Measurements from ENCODE around the gene OBP2A. TPM values are rescaled to one million over a fixed set of nuclear protein-coding genes. Genes with fewer than 3 reads are reported as not detected.

Gene OBP2A
- total RNA-seq, 1 experiment from 2014 or later, result not detected

DNA sequence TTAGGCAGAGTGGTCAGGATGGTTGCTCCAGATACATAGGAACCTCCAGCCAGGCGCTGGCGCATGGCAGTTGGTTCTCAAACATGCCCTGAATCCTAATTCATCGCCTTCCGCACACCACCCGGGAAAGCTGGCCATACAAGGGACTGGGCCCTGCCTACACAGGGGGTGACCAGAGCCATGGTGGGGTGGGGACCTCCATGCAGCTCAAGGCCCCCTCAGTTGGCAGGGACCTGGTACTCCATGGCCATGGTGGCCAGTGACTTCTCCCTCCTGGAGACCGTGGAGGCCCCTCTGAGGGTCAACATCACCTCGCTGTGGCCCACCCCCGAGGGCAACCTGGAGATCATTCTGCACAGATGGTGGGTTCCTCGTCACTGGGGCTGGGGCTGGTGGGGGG is 42.4 kb downstream of the OBP2A start:
- H3K36me3 Mint-ChIP-seq, result no peaks in the 10 kb centered on the region
- no peak overlapping the region for H3K4me3 Mint-ChIP-seq
- ChIA-PET CTCF (interaction anchor here (1.1 kb wide), 1 partner anchor 16 kb away, joined by 5 read pairs; no protein-coding TSS in a partner anchor), POLR2A (no interaction called here)
- H3K27me3 Mint-ChIP-seq (ENCODE audit: low read depth), result no peaks in the 10 kb centered on the region
- DNase-seq (ENCODE audit: low spot score) (no peak), ATAC-seq (no peak)
- TF ChIP-seq, protein P1, sequence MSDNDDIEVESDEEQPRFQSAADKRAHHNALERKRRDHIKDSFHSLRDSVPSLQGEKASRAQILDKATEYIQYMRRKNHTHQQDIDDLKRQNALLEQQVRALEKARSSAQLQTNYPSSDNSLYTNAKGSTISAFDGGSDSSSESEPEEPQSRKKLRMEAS (CRISPR knock-in tag; IDR thresholded peaks at IDR 0.05), result no peak
- H3K9me3 Mint-ChIP-seq, result peaks cover 2% of the 10 kb centered on the region; the same call in 1 of the 2 replicates
- no peak overlapping the region for H3K27ac Mint-ChIP-seq
- no peaks in the 10 kb centered on the region for H3K4me1 Mint-ChIP-seq

DNA sequence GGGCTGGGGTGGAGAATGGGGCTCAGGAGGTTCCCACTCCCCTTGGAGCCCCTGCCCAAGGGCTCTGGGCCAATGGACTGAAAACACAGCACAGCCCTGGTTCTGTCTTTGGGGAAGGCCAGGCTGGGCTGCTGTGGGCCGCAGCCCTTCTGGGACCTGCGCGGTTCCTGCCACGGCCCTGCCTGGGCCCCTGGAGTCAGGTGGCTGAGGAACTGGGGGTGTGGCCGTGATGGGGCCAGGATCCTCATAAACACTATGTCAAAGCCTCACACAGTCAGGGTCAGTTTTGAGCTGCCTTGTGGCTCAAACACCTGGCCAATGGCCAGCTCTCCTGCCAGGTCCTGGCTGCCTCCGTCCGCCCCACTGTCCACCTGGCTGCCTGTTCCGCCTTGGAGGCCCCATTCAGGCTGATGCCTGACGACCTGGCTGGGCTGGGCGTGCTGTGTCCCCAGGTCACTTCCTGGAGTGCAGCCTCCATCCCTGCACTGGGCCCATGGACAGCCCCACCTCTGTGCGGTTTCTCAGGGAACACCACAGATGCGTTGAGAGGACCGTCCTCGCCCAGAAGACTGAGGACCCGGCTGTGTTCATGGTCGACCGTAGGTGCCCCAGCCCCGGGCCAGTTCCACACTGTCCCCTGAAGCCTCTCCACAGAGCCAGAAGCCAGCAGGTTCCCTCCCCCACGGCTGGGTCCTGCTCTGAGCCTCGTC is 43.1 kb downstream of the OBP2A start:
- no peak for ATAC-seq
- DNase-seq (ENCODE audit: low spot score), result no peak
- TF ChIP-seq MYBL2 (CRISPR knock-in tag; IDR thresholded peaks at IDR 0.05), result no peak
- TF ChIP-seq, protein P2, sequence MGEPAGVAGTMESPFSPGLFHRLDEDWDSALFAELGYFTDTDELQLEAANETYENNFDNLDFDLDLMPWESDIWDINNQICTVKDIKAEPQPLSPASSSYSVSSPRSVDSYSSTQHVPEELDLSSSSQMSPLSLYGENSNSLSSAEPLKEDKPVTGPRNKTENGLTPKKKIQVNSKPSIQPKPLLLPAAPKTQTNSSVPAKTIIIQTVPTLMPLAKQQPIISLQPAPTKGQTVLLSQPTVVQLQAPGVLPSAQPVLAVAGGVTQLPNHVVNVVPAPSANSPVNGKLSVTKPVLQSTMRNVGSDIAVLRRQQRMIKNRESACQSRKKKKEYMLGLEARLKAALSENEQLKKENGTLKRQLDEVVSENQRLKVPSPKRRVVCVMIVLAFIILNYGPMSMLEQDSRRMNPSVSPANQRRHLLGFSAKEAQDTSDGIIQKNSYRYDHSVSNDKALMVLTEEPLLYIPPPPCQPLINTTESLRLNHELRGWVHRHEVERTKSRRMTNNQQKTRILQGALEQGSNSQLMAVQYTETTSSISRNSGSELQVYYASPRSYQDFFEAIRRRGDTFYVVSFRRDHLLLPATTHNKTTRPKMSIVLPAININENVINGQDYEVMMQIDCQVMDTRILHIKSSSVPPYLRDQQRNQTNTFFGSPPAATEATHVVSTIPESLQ (CRISPR knock-in tag; IDR thresholded peaks at IDR 0.05), result no peak
- TF ChIP-seq FOXK1 (CRISPR knock-in tag; IDR thresholded peaks at IDR 0.05), result no peak
- TF ChIP-seq, protein P3, sequence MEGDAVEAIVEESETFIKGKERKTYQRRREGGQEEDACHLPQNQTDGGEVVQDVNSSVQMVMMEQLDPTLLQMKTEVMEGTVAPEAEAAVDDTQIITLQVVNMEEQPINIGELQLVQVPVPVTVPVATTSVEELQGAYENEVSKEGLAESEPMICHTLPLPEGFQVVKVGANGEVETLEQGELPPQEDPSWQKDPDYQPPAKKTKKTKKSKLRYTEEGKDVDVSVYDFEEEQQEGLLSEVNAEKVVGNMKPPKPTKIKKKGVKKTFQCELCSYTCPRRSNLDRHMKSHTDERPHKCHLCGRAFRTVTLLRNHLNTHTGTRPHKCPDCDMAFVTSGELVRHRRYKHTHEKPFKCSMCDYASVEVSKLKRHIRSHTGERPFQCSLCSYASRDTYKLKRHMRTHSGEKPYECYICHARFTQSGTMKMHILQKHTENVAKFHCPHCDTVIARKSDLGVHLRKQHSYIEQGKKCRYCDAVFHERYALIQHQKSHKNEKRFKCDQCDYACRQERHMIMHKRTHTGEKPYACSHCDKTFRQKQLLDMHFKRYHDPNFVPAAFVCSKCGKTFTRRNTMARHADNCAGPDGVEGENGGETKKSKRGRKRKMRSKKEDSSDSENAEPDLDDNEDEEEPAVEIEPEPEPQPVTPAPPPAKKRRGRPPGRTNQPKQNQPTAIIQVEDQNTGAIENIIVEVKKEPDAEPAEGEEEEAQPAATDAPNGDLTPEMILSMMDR (IDR thresholded peaks at IDR 0.05), result no peak
- no peak for TF ChIP-seq JUN (CRISPR knock-in tag; IDR thresholded peaks at IDR 0.05)
- TF ChIP-seq, protein P4, sequence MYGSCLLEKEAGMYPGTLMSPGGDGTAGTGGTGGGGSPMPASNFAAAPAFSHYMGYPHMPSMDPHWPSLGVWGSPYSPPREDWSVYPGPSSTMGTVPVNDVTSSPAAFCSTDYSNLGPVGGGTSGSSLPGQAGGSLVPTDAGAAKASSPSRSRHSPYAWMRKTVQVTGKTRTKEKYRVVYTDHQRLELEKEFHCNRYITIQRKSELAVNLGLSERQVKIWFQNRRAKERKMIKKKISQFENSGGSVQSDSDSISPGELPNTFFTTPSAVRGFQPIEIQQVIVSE (CRISPR knock-in tag; IDR thresholded peaks at IDR 0.05; ENCODE audit: borderline replicate concordance), result no peak
- TF ChIP-seq CBFB (CRISPR knock-in tag; IDR thresholded peaks at IDR 0.05; ENCODE audit: low read depth), result no peak
- H3K4me1 Mint-ChIP-seq, result no peaks in the 10 kb centered on the region
- POLR2A ChIA-PET, result interaction anchor here (0.8 kb wide), 1 partner anchor 1127 kb away, joined by 3 read pairs; no protein-coding TSS in a partner anchor
- CTCF ChIA-PET, result no interaction called here
- no peak overlapping the region for H3K4me3 Mint-ChIP-seq
- no peaks in the 10 kb centered on the region for H3K36me3 Mint-ChIP-seq
- peaks cover 7% of the 10 kb centered on the region for H3K9me3 Mint-ChIP-seq
- no peaks in the 10 kb centered on the region for H3K27me3 Mint-ChIP-seq (ENCODE audit: low read depth)
- H3K27ac Mint-ChIP-seq, result no peak overlapping the region

DNA sequence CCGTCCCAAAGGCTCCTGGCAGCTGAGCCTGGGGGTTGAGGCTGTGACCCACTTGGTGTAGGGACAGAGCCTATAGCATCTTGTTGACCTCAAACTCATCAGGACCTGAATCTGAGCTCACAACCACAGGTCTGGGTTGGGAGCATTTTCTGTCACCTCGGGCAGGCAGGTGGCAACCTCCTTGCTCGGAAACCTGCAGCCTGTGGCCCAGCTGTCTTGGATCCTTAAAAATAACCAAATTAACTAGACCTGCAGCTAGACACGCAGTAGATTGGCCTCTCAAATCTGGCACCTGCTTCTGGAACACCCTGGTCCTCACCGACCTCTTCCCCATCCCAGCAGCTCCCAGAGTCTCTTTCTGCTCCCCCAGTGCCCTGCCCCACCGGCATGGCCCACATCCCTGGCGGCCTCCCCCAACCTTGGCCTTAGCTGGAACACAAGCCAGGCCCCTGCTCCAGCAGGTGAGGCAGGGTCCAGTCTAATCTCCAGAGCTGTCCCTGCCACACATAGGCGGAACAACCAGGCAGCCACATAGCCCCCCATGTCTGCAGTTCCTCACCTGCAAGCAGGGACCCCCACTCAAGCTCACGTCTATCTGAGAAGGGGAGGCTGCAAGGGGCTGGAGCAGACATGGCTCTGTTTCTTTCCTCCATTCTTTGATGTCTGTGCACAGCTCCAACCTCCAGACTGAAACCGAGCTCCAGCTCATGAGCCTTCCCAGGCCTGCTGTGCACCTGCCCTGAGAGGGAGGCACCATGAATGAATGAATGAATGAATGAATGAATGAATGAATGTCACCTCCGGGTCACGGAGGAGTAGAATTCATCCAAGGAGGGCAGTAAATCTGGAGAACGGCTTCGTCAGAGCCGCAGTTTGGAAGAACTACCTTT is 43.9 kb downstream of the OBP2A start:
- Mint-ChIP-seq H3K27me3 (ENCODE audit: low read depth) (no peaks in the 10 kb centered on the region), H3K27ac (no peak overlapping the region), H3K4me3 (no peak overlapping the region), H3K36me3 (no peaks in the 10 kb centered on the region), H3K4me1 (no peaks in the 10 kb centered on the region), H3K9me3 (peaks cover 9% of the 10 kb centered on the region)
- no peak for DNase-seq (ENCODE audit: low spot score)
- POLR2A ChIA-PET, result interaction anchor here (0.8 kb wide), 1 partner anchor 1128 kb away, joined by 3 read pairs; no protein-coding TSS in a partner anchor
- CTCF ChIA-PET, result no interaction called here
- ATAC-seq, result no peak
- TF ChIP-seq JAZF1 (CRISPR knock-in tag; IDR thresholded peaks at IDR 0.05) (no peak), CREM (CRISPR knock-in tag; IDR thresholded peaks at IDR 0.05) (no peak), MXD4 (CRISPR knock-in tag; IDR thresholded peaks at IDR 0.05; ENCODE audit: borderline replicate concordance) (no peak), ZBTB21 (CRISPR knock-in tag; IDR thresholded peaks at IDR 0.05; ENCODE audit: borderline replicate concordance) (no peak), JUN (CRISPR knock-in tag; IDR thresholded peaks at IDR 0.05) (no peak), NR3C1 (CRISPR knock-in tag; conservative IDR thresholded peaks at IDR 0.05; ENCODE audit: low read depth) (no peak), ZNF416 (CRISPR knock-in tag; IDR thresholded peaks at IDR 0.05) (no peak)
- TF ChIP-seq, protein P5, sequence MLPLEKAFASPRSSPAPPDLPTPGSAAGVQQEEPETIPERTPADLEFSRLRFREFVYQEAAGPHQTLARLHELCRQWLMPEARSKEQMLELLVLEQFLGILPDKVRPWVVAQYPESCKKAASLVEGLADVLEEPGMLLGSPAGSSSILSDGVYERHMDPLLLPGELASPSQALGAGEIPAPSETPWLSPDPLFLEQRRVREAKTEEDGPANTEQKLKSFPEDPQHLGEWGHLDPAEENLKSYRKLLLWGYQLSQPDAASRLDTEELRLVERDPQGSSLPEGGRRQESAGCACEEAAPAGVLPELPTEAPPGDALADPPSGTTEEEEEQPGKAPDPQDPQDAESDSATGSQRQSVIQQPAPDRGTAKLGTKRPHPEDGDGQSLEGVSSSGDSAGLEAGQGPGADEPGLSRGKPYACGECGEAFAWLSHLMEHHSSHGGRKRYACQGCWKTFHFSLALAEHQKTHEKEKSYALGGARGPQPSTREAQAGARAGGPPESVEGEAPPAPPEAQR (CRISPR knock-in tag; IDR thresholded peaks at IDR 0.05), result no peak
- TF ChIP-seq, protein P6, sequence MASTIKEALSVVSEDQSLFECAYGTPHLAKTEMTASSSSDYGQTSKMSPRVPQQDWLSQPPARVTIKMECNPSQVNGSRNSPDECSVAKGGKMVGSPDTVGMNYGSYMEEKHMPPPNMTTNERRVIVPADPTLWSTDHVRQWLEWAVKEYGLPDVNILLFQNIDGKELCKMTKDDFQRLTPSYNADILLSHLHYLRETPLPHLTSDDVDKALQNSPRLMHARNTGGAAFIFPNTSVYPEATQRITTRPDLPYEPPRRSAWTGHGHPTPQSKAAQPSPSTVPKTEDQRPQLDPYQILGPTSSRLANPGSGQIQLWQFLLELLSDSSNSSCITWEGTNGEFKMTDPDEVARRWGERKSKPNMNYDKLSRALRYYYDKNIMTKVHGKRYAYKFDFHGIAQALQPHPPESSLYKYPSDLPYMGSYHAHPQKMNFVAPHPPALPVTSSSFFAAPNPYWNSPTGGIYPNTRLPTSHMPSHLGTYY (CRISPR knock-in tag; IDR thresholded peaks at IDR 0.05), result no peak
- TF ChIP-seq, protein P7, sequence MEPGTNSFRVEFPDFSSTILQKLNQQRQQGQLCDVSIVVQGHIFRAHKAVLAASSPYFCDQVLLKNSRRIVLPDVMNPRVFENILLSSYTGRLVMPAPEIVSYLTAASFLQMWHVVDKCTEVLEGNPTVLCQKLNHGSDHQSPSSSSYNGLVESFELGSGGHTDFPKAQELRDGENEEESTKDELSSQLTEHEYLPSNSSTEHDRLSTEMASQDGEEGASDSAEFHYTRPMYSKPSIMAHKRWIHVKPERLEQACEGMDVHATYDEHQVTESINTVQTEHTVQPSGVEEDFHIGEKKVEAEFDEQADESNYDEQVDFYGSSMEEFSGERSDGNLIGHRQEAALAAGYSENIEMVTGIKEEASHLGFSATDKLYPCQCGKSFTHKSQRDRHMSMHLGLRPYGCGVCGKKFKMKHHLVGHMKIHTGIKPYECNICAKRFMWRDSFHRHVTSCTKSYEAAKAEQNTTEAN (CRISPR knock-in tag; IDR thresholded peaks at IDR 0.05), result no peak

All from WTC11 (cell line).